Measurements from ENCODE around the gene GAMT. TPM values are rescaled to one million over a fixed set of nuclear protein-coding genes. Genes with fewer than 3 reads are reported as not detected.

GAMT gene
- total RNA-seq, 1 donor: 40.6 TPM

DNA sequence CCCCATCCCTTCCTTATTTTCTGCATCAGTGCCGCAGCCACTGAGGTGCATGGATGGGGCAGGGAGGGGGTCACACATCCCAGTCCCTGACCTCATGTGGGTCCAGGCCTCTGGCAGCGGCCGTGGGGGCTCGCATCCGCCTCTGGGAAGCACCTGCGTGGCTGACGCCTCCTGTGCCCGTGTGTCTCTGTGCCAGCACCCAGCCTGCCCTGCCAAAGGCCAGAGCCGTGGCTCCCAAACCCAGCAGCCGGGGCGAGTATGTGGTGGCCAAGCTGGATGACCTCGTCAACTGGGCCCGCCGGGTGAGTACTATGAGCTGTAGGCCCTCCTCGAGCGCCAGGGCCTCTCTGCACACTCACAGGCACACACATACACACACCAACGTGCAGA is 12.7 kb downstream of the GAMT start:
- no peak overlapping the region for H3K4me3 ChIP-seq (ENCODE audit: low read depth, low read length)
- no peak for DNase-seq (ENCODE audit: low read depth)
- TF ChIP-seq, protein P1, sequence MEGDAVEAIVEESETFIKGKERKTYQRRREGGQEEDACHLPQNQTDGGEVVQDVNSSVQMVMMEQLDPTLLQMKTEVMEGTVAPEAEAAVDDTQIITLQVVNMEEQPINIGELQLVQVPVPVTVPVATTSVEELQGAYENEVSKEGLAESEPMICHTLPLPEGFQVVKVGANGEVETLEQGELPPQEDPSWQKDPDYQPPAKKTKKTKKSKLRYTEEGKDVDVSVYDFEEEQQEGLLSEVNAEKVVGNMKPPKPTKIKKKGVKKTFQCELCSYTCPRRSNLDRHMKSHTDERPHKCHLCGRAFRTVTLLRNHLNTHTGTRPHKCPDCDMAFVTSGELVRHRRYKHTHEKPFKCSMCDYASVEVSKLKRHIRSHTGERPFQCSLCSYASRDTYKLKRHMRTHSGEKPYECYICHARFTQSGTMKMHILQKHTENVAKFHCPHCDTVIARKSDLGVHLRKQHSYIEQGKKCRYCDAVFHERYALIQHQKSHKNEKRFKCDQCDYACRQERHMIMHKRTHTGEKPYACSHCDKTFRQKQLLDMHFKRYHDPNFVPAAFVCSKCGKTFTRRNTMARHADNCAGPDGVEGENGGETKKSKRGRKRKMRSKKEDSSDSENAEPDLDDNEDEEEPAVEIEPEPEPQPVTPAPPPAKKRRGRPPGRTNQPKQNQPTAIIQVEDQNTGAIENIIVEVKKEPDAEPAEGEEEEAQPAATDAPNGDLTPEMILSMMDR (IDR thresholded peaks at IDR 0.05; ENCODE audit: insufficient read depth, low read length): no peak

DNA sequence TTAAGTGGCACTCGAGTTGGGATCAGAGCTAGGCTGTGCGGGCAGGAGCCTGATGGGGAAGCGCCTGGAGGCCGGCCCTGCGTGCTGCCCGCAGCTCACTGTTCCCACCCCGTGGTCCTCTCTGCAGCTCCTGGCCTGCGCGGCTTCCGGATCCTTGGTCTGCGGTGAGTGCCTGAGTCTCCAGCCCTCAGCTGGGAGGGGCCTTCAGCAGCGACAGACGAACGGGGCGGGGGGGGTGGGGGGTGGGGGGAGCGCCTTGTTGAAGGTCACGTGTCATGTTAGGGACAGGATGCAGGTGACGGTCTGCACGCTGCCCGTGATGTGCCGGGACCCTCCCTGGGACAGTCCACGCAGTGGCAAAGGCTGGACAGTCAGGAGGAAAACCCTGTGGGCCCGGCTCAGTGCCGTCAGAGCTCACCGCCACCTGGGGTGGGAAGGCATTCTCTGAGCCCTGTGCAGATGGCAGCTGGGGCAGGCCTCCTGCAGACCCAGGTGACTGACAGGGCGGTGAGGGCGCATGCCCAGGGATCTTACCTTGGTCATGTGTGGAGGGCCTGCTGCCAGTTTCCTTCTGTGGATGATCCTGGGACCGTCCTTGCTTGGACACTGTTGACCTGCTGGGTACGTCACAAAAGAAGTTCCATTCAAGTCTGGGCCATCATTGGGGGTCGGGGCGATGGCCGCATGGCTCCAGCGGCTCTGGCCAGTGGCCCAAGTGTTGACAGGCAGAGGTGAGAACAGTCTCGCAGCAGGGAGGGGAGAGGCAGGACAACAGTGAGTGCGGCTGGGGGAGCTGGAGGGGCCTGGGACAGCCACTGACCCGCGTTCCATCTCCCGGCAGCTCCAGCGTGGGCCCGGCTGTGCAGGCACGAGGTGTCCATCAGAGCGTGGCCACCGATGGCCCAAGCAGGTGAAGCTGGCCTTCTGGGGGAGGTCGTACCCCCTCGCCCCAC is 13.4 kb downstream of the GAMT start:
- H3K4me3 ChIP-seq (ENCODE audit: low read depth, low read length): no peak overlapping the region
- TF ChIP-seq, protein P1 (IDR thresholded peaks at IDR 0.05; ENCODE audit: insufficient read depth, low read length): no peak
- DNase-seq (ENCODE audit: low read depth): no peak

- TF ChIP-seq, protein P1 (IDR thresholded peaks at IDR 0.05; ENCODE audit: insufficient read depth, low read length): no peak
- no peak for DNase-seq (ENCODE audit: low read depth)
- no peak overlapping the region for H3K4me3 ChIP-seq (ENCODE audit: low read depth, low read length)
Measured at GRCh38 chr19:1386945-1387683, 14.2 kb downstream of the GAMT start.

DNA sequence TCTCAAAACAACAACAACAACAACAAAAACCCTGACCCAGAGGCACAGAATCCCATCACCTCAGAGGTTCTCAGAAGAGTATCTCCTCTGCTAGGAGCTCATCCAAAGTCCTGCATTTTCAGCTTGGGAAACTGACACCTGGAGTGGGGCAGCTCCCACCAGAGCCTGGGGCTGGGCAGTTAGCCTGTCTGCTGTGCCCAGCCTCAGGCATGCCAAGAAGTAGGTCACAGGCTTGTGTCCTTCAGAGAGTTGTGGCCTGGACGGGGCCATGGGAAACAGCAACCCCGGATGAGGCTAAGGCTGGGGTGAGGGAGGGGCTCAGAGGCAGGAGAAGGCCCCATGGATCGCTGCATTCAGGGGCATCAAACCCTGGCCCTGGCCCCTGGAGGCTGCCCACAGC is 15.5 kb downstream of the GAMT start:
- TF ChIP-seq, protein P1 (IDR thresholded peaks at IDR 0.05; ENCODE audit: insufficient read depth, low read length): no peak
- H3K4me3 ChIP-seq (ENCODE audit: low read depth, low read length): no peak overlapping the region
- no peak for DNase-seq (ENCODE audit: low read depth)

DNA sequence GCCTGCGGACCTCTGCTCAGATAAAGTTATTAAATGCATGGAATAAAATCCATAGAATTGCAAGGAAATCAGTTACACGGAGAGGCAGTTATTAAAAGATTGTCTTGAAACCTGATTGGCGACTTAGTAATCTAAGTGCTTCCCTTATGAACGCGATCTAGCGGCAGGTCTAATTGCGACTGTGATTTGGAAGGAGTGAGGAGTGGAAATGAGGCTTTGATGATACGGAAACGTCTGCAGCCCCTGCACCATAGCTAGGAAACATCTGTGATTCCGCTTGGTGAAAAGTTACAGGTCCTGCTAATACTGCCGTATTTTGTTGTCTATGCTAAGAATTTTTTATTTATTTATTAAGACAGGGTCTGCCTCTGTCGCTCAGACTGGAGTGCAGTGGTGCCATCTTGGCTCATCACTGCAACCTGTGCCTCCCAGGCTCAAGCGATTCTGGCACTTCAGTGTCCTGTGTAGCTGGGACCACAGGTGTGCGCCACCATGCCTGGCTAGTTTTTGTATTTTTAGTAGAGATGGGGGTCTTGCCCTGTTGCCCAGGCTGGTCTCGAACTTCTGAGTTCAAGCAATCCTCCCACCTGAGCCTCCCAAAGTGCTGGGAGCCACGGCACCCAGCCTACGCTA is 16.7 kb downstream of the GAMT start:
- H3K4me3 ChIP-seq (ENCODE audit: low read depth, low read length): peak overlapping the region; percentile 91
- no peak for DNase-seq (ENCODE audit: low read depth)
- TF ChIP-seq, protein P1 (IDR thresholded peaks at IDR 0.05; ENCODE audit: insufficient read depth, low read length): no peak

DNA sequence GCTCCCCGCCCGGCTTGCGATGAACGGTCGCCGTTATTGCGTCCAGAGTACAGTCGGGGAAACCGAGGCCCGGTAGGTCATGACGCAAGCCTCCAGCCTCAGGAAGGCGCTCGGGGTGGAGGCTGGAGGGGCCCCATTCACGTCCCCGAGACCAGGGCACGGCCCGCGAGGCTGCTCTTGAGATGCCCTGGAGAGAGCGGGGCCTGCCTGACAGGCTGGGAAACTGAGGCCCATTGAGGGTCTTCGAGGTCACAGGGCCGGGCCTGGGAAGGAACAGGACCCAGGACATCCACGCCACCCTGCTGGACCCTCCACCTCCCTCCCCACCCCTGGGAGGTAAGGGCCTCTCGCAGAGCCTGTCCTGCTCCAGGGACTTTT is 17.3 kb downstream of the GAMT start:
- no peak for DNase-seq (ENCODE audit: low read depth)
- TF ChIP-seq, protein P1 (IDR thresholded peaks at IDR 0.05; ENCODE audit: insufficient read depth, low read length): no peak
- peak overlapping the region; percentile 91 for H3K4me3 ChIP-seq (ENCODE audit: low read depth, low read length)
